AG10803 (cell line): ENCODE results near the gene PCDHB6.
"Not testable (repeated sequence)": the region's sequence is repeated elsewhere in the genome, so short reads cannot be mapped to it uniquely, and the experiment has no call there.

Experiments used
- DNase-seq: peaks from one replicate; pipeline ENCODE4 v3.0.0; 2010; ENCODE audit warnings: low read depth
- H3K4me3 ChIP-seq: 2 replicates; pipeline ENCODE4 v1.5.1; 2011; ENCODE audit warnings: mild to moderate bottlenecking, low read length, control low read depth
- TF ChIP-seq, protein P1 (sequence below): conservative IDR thresholded peaks from 2 replicates; pipeline ENCODE4 v1.5.1; 2011; ENCODE audit warnings: mild to moderate bottlenecking, low read length, control low read depth, inconsistent platforms

PCDHB6 gene

DNA sequence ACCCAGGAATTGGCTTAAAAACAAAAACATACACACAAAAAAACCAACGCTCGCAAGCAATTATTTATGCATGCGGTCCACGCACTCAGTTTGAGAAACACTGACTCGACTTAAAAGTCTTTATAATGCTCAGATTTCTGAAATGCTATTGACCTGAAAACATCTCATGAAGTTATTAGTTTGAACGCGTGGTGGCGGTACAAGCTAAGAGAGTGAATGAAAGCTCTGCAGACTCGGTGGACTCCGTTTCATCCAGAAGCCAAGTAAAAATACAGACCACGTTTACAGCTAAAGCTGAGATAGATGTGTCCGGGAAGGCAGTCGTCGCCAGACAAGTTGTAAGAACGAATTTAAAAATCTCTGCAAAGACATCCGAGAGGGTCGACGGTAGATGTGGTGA is at the start of gene PCDHB6:
PCDHB6 (plus strand) TSS at position 246 of the 400 bp plus-strand sequence. CDS start 201 bp downstream, outside the sequence.
- H3K4me3 ChIP-seq: peak within 1 kb of the TSS; percentile 35
- TF ChIP-seq, protein P1, sequence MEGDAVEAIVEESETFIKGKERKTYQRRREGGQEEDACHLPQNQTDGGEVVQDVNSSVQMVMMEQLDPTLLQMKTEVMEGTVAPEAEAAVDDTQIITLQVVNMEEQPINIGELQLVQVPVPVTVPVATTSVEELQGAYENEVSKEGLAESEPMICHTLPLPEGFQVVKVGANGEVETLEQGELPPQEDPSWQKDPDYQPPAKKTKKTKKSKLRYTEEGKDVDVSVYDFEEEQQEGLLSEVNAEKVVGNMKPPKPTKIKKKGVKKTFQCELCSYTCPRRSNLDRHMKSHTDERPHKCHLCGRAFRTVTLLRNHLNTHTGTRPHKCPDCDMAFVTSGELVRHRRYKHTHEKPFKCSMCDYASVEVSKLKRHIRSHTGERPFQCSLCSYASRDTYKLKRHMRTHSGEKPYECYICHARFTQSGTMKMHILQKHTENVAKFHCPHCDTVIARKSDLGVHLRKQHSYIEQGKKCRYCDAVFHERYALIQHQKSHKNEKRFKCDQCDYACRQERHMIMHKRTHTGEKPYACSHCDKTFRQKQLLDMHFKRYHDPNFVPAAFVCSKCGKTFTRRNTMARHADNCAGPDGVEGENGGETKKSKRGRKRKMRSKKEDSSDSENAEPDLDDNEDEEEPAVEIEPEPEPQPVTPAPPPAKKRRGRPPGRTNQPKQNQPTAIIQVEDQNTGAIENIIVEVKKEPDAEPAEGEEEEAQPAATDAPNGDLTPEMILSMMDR: peak; percentile 47
- peak; percentile 18 for DNase-seq

DNA sequence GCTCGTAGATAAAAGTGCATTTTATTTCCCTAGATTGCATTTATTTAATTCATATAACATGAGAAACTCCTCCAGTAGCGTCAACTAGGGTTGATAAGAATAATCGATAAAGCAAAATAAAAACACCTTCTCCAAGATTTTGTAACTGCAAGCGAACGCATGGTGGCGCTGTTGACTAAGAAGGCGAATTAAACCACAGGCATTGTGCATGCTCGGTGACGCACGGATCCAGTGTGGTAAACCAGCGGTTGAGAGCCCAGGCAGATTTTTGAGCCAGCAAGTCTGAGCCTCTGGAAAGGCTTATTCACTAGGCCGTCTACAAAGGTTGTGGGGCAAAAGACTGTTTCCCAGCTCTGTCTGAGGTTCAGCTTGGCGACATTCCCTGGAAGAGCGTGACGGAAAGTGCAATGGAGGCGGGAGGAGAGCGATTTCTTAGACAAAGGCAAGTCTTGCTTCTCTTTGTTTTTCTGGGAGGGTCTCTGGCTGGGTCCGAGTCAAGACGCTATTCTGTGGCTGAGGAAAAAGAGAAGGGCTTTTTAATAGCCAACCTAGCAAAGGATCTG is 49.5 kb upstream of the PCDHB6 start, which contains the start of gene PCDHB3:
PCDHB3 (plus strand) TSS at position 231 of the 563 bp plus-strand sequence; CDS start at position 408, 177 bp downstream.
- DNase-seq: peak; percentile 32
- TF ChIP-seq, protein P1: peak; percentile 33
- H3K4me3 ChIP-seq: peak within 1 kb of the TSS; percentile 17

DNA sequence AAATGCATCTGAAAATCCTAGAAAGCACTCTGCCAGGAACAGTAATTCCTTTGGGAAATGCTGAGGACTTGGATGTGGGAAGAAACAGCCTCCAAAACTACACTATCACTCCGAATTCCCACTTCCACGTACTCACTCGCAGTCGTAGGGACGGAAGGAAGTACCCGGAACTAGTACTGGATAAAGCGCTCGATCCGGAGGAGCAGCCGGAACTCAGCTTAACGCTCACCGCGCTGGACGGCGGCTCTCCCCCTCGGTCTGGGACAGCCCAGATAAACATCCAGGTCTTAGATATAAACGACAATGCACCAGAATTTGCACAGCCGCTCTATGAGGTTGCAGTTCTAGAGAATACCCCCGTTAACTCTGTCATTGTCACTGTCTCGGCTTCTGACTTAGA is 48.8 kb upstream of the PCDHB6 start:
- TF ChIP-seq, protein P1: no peak
- no peak for DNase-seq
- H3K4me3 ChIP-seq: no peak overlapping the region

DNA sequence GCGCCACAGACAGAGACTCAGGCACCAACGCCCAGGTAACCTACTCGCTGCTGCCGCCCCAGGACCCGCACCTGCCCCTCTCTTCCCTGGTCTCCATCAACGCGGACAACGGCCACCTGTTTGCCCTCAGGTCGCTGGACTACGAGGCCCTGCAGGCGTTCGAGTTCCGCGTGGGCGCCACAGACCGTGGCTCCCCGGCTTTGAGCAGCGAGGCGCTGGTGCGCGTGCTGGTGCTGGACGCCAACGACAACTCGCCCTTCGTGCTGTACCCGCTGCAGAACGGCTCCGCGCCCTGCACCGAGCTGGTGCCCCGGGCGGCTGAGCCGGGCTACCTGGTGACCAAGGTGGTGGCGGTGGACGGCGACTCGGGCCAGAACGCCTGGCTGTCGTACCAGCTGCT is 47.8 kb upstream of the PCDHB6 start:
- DNase-seq, H3K4me3 ChIP-seq: not testable (repeated sequence)

DNA sequence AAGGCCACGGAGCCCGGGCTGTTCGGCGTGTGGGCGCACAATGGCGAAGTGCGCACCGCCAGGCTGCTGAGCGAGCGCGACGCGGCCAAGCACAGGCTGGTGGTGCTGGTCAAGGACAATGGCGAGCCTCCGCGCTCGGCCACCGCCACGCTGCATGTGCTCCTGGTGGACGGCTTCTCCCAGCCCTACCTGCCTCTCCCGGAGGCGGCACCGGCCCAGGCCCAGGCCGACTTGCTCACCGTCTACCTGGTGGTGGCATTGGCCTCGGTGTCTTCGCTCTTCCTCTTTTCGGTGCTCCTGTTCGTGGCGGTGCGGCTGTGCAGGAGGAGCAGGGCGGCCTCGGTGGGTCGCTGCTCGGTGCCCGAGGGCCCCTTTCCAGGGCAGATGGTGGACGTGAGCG is 47.4 kb upstream of the PCDHB6 start:
- H3K4me3 ChIP-seq, DNase-seq: not testable (repeated sequence)

DNA sequence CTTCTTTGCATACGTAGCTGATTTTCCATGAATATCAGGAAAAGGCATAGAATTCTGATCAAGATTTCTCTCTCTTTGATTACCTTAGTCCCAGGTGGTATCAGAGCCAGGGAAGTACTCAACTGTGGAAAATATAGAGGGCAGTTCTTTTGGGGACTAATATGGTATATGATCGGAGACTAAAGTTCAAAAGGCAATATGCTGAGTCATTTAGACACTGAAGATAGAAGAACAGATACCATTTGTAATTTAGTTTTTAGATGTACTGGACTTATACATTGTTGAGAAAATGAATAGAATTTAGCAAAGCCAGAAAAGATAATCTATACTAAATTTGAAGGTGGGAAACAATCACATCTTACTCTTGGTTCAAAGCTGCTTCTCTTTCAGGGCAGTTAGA is 44.5 kb upstream of the PCDHB6 start:
- H3K4me3 ChIP-seq: no peak overlapping the region
- TF ChIP-seq, protein P1: no peak
- no peak for DNase-seq

DNA sequence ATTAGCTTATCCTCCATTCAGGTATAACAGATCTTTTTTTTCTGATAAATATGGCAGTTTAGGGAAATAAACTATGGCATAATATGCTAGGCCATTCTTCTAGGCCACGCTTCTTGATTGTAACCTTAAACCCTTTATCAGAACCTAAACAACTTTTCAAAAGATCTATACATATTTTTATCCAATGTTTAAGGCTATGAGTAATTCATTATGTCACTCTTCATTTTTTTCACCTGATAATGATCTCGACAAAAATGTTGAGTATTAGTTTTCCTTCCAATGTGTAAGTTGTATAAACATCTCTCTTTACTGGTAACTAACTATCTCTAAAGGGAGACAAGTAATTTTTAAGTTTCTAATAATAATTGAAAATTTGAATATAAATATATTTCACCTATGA is 30.6 kb upstream of the PCDHB6 start:
- H3K4me3 ChIP-seq: no peak overlapping the region
- TF ChIP-seq, protein P1: no peak
- DNase-seq: no peak

DNA sequence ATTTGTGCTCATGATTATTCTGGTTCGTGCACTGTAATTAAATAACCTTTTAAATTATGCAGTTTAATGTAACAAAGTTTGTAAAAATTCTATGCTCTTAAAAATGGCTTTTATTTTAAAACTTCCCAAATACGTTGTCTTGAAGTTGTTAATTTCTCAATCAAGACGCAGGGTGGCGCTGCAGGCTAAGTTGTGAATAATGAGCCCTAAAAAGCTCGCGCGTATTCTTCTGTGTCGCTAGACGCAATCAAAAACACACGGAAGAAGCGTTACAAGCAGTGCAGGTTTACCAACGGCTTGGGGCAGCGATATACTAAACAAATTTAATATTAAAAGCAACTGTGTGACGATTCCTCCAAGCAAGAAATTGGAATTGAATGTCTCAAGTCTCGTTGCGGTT is 28.3 kb upstream of the PCDHB6 start, which contains the start of gene PCDHB4:
PCDHB4 (plus strand) TSS at position 256 of the 400 bp plus-strand sequence. CDS start 181 bp downstream, outside the sequence.
- DNase-seq: no peak
- H3K4me3 ChIP-seq: peak within 1 kb of the TSS; percentile 15; the same call in 1 of the 2 replicates
- TF ChIP-seq, protein P1: peak; percentile 17; the same call in 1 of the 2 replicates
